Tibial nerve (tissue), 4 donors: Measurements from ENCODE around the gene CAMSAP1.

Source experiments
- CTCF ChIP-seq, 5 experiments: fragments of 200-600 bp in 3 of 5; fragments of 450-650 bp in 2 of 5; sonication (generic) in 3 of 5; IDR thresholded peaks; one replicate each; pipeline ENCODE4 v1.5.1; 2016 to 2019; ENCODE audit warnings: antibody characterized with exemption in 5 of 5, mild to moderate bottlenecking in 3 of 5, moderate library complexity in 2 of 5
- EP300 ChIP-seq, 2 donors: sonication (generic); formaldehyde crosslinking; IDR thresholded peaks; one replicate each; pipeline ENCODE4 v1.6.1; 2017; ENCODE audit warnings: antibody characterized with exemption in 2 of 2, mild to moderate bottlenecking in 1 of 2
- POLR2A ChIP-seq, 2 donors: fragments of 450-650 bp; IDR thresholded peaks; one replicate each; pipeline ENCODE4 v1.6.1; 2017; ENCODE audit warnings: antibody characterized with exemption in 2 of 2, mild to moderate bottlenecking in 2 of 2, moderate library complexity in 2 of 2

DNA sequence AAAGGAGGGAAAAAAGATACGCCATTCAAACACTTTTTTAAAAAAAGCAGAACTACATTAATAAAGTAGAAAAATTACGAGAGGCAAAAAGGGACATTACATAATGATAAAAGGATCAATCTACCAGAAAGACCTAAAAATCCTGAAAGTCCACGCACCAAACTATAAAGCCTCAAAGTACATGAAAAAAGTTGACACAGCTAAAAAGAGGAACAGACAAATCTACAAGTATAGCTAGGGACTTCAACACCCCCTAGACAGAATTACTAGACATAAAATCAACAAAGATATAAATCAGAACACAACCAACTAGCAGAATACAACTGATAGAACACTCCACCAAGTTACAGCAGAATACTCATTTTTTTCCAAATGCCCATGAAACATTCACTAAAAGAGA is 11.1 kb downstream of the CAMSAP1 start:
- TF ChIP-seq POLR2A (IDR thresholded peaks at IDR 0.05) (no peak), CTCF (IDR thresholded peaks at IDR 0.05) (no peak), EP300 (IDR thresholded peaks at IDR 0.05) (no peak)
